SU-DHL-6 (cell line): Measurements from ENCODE around the gene NUP85.

Experiments
- H2AFZ ChIP-seq: fragments of 200-600 bp; sonication (generic); 2 replicates; pipeline ENCODE4 v1.6.1; 2014; ENCODE audit warnings: low read depth, mild to moderate bottlenecking, moderate library complexity, mixed read lengths, antibody characterized with exemption, low read length; ENCODE audit not compliant: severe bottlenecking
- H3F3A ChIP-seq: fragments of 200-600 bp; shearing (Covaris generic); 2 replicates; pipeline ENCODE4 v1.6.0; 2016; ENCODE audit warnings: antibody characterized with exemption, mild to moderate bottlenecking; ENCODE audit not compliant: insufficient read depth
- H3K27ac ChIP-seq: fragments of 200-600 bp; sonication (generic); 2 replicates; pipeline ENCODE4 v1.5.1; 2016; ENCODE audit warnings: low read depth, mild to moderate bottlenecking, low read length, moderate library complexity, mixed read lengths
- H3K27me3 ChIP-seq: fragments of 200-600 bp; sonication (generic), shearing (Covaris generic); 2 replicates; pipeline ENCODE4 v1.6.0; 2014; ENCODE audit warnings: mild to moderate bottlenecking, low read length
- H3K36me3 ChIP-seq: fragments of 200-600 bp; sonication (generic); 2 replicates; pipeline ENCODE4 v1.6.1; 2014; ENCODE audit warnings: mild to moderate bottlenecking, low read length, mixed read lengths
- H3K4me2 ChIP-seq: fragments of 300-600, 200-600 bp; shearing (Covaris generic), sonication (generic); 2 replicates; pipeline ENCODE4 v1.6.0; 2014; ENCODE audit warnings: low read length, low read depth, mild to moderate bottlenecking; ENCODE audit not compliant: poor library complexity, severe bottlenecking
- H3K4me3 ChIP-seq: fragments of 200-600 bp; sonication (generic); 2 replicates; pipeline ENCODE4 v1.5.1; 2014; ENCODE audit warnings: antibody characterized with exemption, low read length, mild to moderate bottlenecking, mixed read lengths; ENCODE audit not compliant: insufficient read depth, poor library complexity, severe bottlenecking
- H3K79me2 ChIP-seq: fragments of 200-600 bp; sonication (generic); 2 replicates; pipeline ENCODE4 v1.6.1; 2014; ENCODE audit warnings: mild to moderate bottlenecking, low read length, moderate library complexity; ENCODE audit not compliant: insufficient read depth
- H3K9ac ChIP-seq: fragments of 200-600 bp; sonication (generic); 2 replicates; pipeline ENCODE4 v1.7.0; 2014; ENCODE audit warnings: mild to moderate bottlenecking, low read length
- H3K9me2 ChIP-seq: fragments of 200-600 bp; sonication (generic); replicated peaks from 2 replicates; pipeline ENCODE4 v1.6.1; 2014; ENCODE audit warnings: low read length; ENCODE audit not compliant: insufficient read depth
- H3K9me3 ChIP-seq: fragments of 200-600 bp; sonication (generic); 2 replicates; pipeline ENCODE4 v1.6.1; 2014; ENCODE audit warnings: low read length, mixed read lengths; ENCODE audit not compliant: insufficient read depth
- H4K20me1 ChIP-seq: fragments of 200-600 bp; sonication (generic); 2 replicates; pipeline ENCODE4 v1.6.1; 2014; ENCODE audit warnings: low read depth, mild to moderate bottlenecking, antibody characterized with exemption, low read length, moderate library complexity, mixed read lengths
- EZH2phosphoT487 ChIP-seq: fragments of 200-600 bp; sonication (generic), shearing (Covaris generic); conservative IDR thresholded peaks from 2 replicates; pipeline ENCODE4 v1.6.1; 2018; ENCODE audit warnings: mild to moderate bottlenecking, antibody characterized with exemption, low read length, moderate library complexity, mixed read lengths
- TF ChIP-seq, protein P1 (sequence below): fragments of 200-600 bp; sonication (generic); IDR thresholded peaks from one replicate; pipeline ENCODE4 v1.5.1; 2017; ENCODE audit warnings: antibody characterized with exemption, mild to moderate bottlenecking, low read length, moderate library complexity; ENCODE audit not compliant: insufficient read depth, poor library complexity, severe bottlenecking

Gene NUP85

DNA sequence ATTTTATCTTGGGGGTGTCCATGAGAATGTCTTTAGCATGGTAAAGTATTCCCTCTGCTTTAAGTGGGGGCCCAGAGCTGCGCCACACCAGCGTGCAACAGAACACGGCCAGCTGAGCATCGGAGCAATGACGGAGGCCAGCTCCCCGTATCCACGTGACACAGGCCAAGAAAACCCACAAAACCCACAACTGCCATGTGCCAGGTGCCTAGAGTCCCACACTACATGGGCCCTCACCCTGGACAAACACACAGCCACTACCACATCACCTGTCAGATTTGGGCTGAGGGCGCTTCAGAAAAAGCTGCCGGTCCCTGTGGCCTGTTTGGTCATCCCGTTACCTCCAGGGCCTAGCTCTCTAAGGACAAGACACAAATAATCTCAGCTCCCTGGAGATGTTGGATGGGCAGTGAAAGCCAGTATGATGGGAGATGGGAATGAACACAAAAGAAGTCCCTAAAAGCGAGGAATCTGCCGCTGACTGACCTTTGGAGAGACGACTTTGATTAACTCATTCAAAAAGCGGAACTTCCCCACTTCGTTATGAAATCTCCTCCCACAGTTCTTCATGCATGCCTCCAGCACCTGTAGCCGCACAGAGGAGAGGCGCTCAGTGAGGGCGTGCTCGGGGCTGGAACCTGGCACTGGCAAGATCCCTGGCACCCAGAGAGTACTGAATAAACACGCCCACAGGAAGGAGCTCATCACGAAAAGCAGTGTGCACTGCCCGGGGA is 38.8 kb downstream of the NUP85 start:
- Histone ChIP-seq H4K20me1 (no peaks in the 10 kb centered on the region), H3K27me3 (no peaks in the 10 kb centered on the region), H3K4me2 (no peak overlapping the region), H3K27ac (no peak overlapping the region), H3K79me2 (peaks cover 19% of the 10 kb centered on the region), H3K4me3 (no peak overlapping the region), H3K9me3 (no peaks in the 10 kb centered on the region), H3F3A (no peaks in the 10 kb centered on the region), H3K9ac (no peak overlapping the region), H2AFZ (no peak overlapping the region), H3K36me3 (no peaks in the 10 kb centered on the region), H3K9me2 (no peaks in the 10 kb centered on the region)
- TF ChIP-seq EZH2phosphoT487, result no peak
- TF ChIP-seq, protein P1, sequence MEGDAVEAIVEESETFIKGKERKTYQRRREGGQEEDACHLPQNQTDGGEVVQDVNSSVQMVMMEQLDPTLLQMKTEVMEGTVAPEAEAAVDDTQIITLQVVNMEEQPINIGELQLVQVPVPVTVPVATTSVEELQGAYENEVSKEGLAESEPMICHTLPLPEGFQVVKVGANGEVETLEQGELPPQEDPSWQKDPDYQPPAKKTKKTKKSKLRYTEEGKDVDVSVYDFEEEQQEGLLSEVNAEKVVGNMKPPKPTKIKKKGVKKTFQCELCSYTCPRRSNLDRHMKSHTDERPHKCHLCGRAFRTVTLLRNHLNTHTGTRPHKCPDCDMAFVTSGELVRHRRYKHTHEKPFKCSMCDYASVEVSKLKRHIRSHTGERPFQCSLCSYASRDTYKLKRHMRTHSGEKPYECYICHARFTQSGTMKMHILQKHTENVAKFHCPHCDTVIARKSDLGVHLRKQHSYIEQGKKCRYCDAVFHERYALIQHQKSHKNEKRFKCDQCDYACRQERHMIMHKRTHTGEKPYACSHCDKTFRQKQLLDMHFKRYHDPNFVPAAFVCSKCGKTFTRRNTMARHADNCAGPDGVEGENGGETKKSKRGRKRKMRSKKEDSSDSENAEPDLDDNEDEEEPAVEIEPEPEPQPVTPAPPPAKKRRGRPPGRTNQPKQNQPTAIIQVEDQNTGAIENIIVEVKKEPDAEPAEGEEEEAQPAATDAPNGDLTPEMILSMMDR, result no peak

DNA sequence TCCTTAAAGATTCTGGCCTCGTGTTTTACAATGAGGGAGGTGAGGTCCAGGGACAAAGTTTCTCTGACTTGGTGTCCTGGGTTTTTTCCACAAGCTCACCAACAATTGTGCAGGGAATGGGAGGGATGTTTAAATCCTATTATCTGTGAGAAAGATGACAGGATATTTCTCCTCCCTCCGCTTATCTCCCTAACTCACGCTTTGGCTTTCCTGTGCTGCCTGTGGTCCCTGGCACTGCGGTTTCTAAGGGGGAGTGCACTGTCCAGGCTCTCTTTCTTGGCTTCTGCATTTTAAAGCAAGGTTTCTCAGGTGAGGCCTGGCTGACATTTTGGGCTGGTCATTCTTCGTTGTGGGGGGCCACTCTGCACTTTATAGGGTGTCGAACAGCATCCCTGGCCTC is 39.5 kb downstream of the NUP85 start:
- TF ChIP-seq, protein P1, result no peak
- no peak overlapping the region for H3K27ac ChIP-seq
- no peak overlapping the region for H3K9ac ChIP-seq
- H2AFZ ChIP-seq, result no peak overlapping the region
- no peak overlapping the region for H3K4me3 ChIP-seq
- no peaks in the 10 kb centered on the region for H3K36me3 ChIP-seq
- no peaks in the 10 kb centered on the region for H3K9me3 ChIP-seq
- H3K4me2 ChIP-seq, result no peak overlapping the region
- no peaks in the 10 kb centered on the region for H3F3A ChIP-seq
- no peaks in the 10 kb centered on the region for H4K20me1 ChIP-seq
- H3K9me2 ChIP-seq, result no peaks in the 10 kb centered on the region
- H3K79me2 ChIP-seq, result peaks cover 26% of the 10 kb centered on the region
- no peaks in the 10 kb centered on the region for H3K27me3 ChIP-seq

DNA sequence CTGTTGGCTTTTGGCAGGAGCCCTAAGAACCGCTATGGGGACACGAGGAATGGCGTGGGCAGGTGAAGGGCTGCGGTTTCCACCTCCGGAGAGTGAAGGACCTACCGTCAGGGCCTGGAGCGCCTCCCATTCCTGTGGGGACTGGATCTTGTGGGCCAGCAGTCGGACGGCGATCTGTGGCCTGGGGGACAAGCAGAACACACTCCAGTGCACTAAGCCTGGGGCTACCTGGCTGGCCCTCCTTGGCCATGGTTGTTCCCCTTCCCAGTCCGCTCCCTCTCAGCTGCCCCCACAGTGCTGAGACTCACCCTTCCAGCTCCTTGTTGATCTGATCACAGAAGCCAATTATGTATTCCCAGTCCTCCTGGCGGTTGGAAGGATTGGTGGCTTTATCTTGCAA is 40.9 kb downstream of the NUP85 start:
- Histone ChIP-seq H3K27me3 (no peaks in the 10 kb centered on the region), H2AFZ (no peak overlapping the region), H4K20me1 (0 out of 2 replicates have a peak, but pooled peaks cover 3% of the 10 kb centered on the region), H3F3A (no peaks in the 10 kb centered on the region), H3K4me2 (no peak overlapping the region), H3K36me3 (no peaks in the 10 kb centered on the region), H3K27ac (no peak overlapping the region), H3K9me3 (no peaks in the 10 kb centered on the region), H3K9me2 (no peaks in the 10 kb centered on the region), H3K9ac (no peak overlapping the region), H3K4me3 (no peak overlapping the region), H3K79me2 (peaks cover 38% of the 10 kb centered on the region)
- no peak for TF ChIP-seq EZH2phosphoT487
- TF ChIP-seq, protein P1, result no peak
